ENCODE data around the gene RNF207. TPM values are rescaled to one million over a fixed set of nuclear protein-coding genes. Genes with fewer than 3 reads are reported as not detected.

RNF207 gene
- total and polyA plus RNA-seq, 2 of the 13 experiments (the other 11 are each of a cell fraction or from before 2014, with no cell fraction given) = 9.8 to 15.9 TPM

DNA sequence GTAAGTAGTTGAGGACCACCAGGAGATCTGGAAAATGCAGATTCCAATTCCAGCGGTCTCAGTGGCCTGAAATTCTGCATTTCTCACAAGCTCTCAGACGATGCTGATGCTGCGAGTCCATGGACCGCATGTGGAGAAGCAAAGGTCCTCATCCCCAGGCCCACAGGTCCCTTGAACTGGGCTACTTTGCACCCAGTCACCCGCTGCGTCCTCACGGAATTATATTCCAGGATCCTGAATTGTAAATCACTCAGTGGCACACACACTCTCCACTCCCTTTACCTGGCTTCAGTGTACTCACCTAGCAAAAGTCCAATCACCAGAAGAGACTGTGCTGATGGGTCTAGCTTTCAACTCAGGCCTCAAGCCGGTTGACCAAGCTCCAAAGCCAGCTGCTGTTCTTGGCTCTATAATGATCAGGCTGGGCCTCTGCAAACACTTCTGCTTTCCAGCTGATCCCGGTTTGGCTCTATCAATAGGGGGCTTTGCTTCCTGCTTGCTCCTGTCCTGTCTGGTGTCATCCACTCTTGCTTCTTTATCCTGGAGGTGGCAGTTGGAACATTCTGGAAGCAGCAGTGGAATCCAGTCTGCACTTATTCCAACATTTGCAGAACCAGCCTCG is 5.6 kb upstream of the RNF207 start (continued):
- TF ChIP-seq, protein P1, sequence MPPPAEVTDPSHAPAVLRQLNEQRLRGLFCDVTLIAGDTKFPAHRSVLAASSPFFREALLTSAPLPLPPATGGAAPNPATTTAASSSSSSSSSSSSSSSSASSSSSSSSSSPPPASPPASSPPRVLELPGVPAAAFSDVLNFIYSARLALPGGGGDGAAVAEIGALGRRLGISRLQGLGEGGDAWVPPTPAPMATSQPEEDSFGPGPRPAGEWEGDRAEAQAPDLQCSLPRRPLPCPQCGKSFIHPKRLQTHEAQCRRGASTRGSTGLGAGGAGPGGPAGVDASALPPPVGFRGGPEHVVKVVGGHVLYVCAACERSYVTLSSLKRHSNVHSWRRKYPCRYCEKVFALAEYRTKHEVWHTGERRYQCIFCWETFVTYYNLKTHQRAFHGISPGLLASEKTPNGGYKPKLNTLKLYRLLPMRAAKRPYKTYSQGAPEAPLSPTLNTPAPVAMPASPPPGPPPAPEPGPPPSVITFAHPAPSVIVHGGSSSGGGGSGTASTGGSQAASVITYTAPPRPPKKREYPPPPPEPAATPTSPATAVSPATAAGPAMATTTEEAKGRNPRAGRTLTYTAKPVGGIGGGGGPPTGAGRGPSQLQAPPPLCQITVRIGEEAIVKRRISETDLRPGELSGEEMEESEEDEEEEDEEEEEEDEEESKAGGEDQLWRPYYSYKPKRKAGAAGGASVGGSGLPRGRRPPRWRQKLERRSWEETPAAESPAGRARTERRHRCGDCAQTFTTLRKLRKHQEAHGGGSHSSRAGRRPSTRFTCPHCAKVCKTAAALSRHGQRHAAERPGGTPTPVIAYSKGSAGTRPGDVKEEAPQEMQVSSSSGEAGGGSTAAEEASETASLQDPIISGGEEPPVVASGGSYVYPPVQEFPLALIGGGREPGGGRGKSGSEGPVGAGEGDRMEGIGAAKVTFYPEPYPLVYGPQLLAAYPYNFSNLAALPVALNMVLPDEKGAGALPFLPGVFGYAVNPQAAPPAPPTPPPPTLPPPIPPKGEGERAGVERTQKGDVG (CRISPR knock-in tag; IDR thresholded peaks at IDR 0.05; ENCODE audit: borderline replicate concordance) = peak; percentile 27; the same call in 1 of the 2 replicates
- TF ChIP-seq ZNF615 (CRISPR knock-in tag; IDR thresholded peaks at IDR 0.05; ENCODE audit: borderline replicate concordance) = 0 out of 2 replicates have a peak, but pooled peaks have one; percentile 20
- TF ChIP-seq RBM22 (optimal IDR thresholded peaks at IDR 0.05; ENCODE audit: low read length) = no peak
- TF ChIP-seq ZBTB38 (CRISPR knock-in tag; IDR thresholded peaks at IDR 0.05) = peak; percentile 91
- TF ChIP-seq REPIN1 (CRISPR knock-in tag; IDR thresholded peaks at IDR 0.05; ENCODE audit: borderline replicate concordance, low read depth) = 0 out of 2 replicates have a peak, but pooled peaks have one; percentile 1
- TF ChIP-seq ZNF83 (CRISPR knock-in tag; IDR thresholded peaks at IDR 0.05; ENCODE audit: borderline replicate concordance) = no peak

DNA sequence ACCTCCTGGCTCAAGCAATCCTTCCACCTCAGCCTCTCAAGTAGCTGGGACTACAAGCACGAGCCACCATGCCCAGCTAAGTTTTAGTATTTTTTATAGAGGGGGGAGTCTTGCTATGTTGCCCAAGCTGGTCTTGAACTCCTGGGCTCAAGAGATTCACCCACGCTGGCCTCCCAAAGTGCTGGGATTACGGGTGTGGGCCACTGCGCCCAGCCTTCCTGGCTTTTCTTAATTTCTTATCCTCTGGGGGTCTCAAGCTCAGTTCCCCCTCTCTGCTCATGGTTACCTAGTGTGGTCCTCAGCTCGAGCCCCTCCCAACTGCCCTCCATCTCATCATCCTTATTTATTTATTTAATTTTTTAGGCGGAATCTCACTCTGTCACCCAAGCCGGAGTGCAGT is 3.7 kb upstream of the RNF207 start:
- no peak for TF ChIP-seq POGZ (CRISPR knock-in tag; IDR thresholded peaks at IDR 0.05)
- no peak for TF ChIP-seq HNRNPH1 (optimal IDR thresholded peaks at IDR 0.05; ENCODE audit: low read depth, low read length)
- H2AFZ ChIP-seq (ENCODE audit: low read length) = no peak overlapping the region
- no peaks in the 10 kb centered on the region for H3K27me3 ChIP-seq (ENCODE audit: control insufficient read depth in 1 of 2, insufficient read depth in 2 of 2, low read length in 2 of 2)
- ATAC-seq (no peak), DNase-seq (ENCODE audit: low spot score) (no peak), FAIRE-seq (no peak)
- H3K79me2 ChIP-seq (ENCODE audit: insufficient read depth, low read length) = peaks cover 21% of the 10 kb centered on the region
- no peak overlapping the region for H3K9ac ChIP-seq (ENCODE audit: insufficient read depth, low read depth, low read length)
- CTCF ChIA-PET (ENCODE audit: low intra/inter-chr PET ratio, low total read pairs) = no interaction called here
- H3K4me3 ChIP-seq (replicated peaks in 1 of 3; ENCODE audit: insufficient read depth in 1 of 3, low read depth in 2 of 3, low read length in 3 of 3) = no peak overlapping the region
- peaks cover 36% of the 10 kb centered on the region for H3K4me1 ChIP-seq (ENCODE audit: insufficient read depth, low read length)
- 85% methylated on average over 7 of the region's 7 CpGs for WGBS (ENCODE audit: low lambda C conversion rate)
- H4K20me1 ChIP-seq (ENCODE audit: insufficient read depth, low read length) = peaks cover 12% of the 10 kb centered on the region
- POLR2A ChIA-PET = interaction anchor here (0.8 kb wide), 1 partner anchor 192 kb away, joined by 3 read pairs; no protein-coding TSS in a partner anchor
- H3K36me3 ChIP-seq (replicated peaks in 1 of 2; ENCODE audit: control insufficient read depth in 1 of 2, insufficient read depth in 2 of 2, low read length in 2 of 2) = peaks cover 1 to 6% of the 10 kb centered on the region in 2 experiments; a peak in 3 of 5 replicates
- H3K9me3 ChIP-seq (ENCODE audit: low read length) = no peaks in the 10 kb centered on the region
- H3K27ac ChIP-seq (ENCODE audit: extremely low read length, insufficient read depth, low read length) = no peak overlapping the region
- intact Hi-C loops (cut with micrococcal nuclease; ENCODE audit: unreplicated experiment) (loop anchor here (10.0 kb wide), 1 partner anchor 617 kb away; no protein-coding TSS in a partner anchor), in situ Hi-C loops (cut with HindIII; ENCODE audit: extremely low pct_ligation_motif_present, low pct_unique_long_range_greater_than_20kb) (no loop called here)
- BruUV-seq (replicated peaks) = no TSS peak
- no peak overlapping the region for H3K4me2 ChIP-seq (ENCODE audit: low read depth, low read length)
